Urothelium cell line (cell line): ENCODE data around the gene CDC42BPB.

ENCODE experiments used
- DNase-seq: peaks from one replicate; pipeline ENCODE4 v3.0.0; 2011; ENCODE audit warnings: low spot score, mixed read lengths
- FAIRE-seq: peaks from 2 replicates; lab custom pipeline; 2011; peaks lifted over from hg19 to GRCh38; lab: Jason Lieb, UNC

The CDC42BPB gene

DNA sequence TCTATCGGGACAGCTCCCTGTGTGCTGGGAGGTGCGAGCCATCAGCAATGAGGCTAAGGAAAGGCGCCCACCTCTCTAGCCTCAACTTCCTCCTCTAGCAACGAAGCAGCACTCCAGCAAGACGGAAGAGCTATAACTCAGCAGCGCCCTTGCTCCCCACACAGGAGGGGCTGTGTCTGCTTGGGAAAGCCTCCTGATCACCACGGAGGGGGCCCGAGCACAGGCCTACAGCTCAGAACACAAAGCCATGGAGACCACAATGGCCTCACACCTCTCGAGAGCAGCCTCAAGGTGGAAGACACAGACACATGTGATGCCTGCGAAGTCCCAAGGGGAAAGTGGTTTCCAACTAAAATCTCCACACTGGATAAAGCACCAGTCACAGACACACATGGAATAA is 60.4 kb downstream of the CDC42BPB start:
- FAIRE-seq (no peak), DNase-seq (no peak)

DNA sequence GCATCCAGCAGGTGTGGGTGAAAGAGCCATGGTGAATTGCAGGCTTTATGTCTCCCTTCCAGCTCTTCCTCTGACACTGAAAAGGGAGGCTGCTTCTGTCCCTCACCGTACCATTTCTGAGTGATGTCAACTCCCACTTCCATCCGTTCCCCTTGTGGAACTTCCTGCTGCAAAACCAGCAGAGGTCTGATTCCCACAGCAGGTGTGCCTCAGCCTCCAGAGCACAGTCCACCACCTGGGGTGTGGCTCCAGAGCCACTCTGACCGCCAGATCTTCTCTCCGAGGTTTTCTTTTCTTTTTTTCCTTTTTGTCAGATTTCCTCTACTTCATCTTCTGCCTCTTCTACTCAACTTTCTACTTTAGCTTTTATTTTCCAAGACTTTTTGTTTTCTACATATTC is 62.7 kb downstream of the CDC42BPB start:
- DNase-seq (no peak), FAIRE-seq (no peak)

DNA sequence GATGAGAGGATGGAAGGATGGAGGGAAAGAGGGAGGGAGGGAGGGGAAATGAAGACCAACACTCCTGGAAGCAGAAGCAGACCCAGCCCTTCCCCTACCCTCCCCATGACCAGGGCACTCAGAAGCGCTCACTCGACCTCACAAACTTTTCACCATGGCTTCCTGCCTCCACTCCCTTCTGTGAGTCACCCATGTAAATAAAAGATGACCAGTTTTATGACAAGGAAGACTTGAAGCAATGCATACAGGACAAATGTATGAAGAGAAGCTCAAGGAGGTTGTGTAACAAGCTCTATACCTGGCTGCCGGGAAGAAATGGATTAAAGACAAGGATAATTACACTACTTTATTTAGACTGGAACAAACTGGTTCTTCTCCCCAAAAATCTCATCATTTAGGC is 63.8 kb downstream of the CDC42BPB start:
- peak; percentile 33 for DNase-seq
- no peak for FAIRE-seq

DNA sequence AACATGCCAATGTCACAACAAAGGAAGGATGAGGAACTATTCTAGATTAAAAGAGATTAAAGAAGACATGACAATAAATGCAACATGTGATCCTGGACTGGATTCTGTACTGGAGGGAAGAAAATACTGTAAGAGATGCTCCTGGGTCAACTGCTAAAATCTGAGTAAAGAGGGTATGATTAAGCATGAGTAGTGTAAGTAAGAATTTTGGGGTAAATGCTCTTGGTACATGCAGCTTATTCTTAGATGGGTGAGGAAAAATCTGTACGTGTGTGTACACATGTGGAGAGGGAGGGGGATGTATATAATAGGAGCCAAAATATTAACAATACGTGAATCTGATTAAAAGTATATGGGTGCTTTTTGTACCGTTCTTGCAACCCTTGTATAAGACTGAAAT is 66.0 kb downstream of the CDC42BPB start:
- FAIRE-seq (no peak), DNase-seq (no peak)

DNA sequence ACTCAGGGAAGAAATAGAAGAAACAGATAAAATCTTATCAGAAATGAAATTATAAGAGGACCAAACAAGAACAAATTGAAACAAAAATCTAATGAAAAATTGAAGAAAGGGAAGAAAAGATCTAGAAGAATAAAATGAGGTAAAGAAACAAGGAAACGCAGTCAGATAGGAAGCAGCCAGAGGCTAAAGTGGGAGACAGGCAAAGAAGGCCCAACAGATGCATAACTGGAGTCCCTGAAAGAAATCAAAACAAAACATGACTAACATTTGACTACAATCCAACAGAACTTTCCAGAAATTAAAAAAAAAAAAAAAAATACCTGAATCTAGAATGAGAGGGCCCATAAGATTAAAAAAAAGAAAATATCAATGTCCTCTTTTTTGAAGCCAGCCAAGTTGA is 69.3 kb downstream of the CDC42BPB start:
- DNase-seq (no peak), FAIRE-seq (no peak)

DNA sequence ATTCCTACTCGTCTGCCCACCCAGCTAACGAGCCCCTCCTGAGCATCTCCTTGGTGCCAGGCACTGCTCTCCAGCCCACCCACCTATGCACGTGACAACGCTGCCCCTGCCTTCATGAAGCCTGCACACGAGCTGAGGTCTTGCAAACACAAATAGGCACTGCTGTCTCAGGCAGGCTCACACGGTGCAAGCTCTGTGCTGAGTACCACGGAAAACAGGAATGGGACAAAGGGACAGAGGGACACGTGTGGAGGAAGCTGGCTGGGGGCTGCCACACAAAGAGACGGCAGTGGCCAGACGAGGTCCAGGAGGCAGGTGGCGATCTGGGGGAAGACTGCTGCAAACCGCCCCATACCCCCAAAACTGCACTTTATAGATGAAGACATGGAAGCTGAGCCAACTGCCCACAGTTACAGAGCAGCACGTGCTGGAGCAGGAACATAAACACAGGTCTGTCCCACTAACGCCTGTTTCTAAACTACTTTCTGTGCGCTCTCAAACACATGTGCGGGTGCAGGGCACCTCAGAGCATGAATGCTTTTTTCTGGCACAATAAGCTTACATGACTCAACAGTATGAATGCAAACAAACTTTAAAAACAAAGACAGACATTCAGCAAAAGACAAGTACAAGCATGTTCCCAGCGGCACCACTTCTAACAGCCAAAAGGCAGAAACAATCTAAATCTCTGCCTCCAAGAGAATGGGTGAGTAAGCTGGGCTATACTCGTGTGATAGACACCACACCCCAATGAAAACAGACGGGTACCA is 70.4 kb downstream of the CDC42BPB start:
- DNase-seq: peak; percentile 46
- no peak for FAIRE-seq

DNA sequence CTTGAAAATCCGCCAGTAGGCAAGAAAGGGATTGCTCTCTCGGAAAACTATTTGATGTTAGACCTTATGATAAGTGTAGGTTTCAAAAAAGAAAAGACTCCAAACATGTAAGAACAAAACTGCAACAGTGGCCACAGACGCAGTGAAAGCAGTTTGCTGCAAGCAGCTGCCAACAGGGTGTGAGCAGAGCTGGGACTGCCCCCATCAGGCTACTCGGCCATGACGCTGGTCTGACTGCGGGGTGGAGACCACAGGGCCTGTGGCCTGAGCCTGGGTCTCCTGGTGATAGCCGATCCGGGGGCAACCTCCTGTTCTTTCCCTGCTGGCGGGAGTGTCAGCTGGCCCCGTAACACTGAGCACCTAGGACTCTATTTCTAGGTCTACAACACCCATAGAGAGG is 71.7 kb downstream of the CDC42BPB start:
- no peak for DNase-seq
- FAIRE-seq: no peak

DNA sequence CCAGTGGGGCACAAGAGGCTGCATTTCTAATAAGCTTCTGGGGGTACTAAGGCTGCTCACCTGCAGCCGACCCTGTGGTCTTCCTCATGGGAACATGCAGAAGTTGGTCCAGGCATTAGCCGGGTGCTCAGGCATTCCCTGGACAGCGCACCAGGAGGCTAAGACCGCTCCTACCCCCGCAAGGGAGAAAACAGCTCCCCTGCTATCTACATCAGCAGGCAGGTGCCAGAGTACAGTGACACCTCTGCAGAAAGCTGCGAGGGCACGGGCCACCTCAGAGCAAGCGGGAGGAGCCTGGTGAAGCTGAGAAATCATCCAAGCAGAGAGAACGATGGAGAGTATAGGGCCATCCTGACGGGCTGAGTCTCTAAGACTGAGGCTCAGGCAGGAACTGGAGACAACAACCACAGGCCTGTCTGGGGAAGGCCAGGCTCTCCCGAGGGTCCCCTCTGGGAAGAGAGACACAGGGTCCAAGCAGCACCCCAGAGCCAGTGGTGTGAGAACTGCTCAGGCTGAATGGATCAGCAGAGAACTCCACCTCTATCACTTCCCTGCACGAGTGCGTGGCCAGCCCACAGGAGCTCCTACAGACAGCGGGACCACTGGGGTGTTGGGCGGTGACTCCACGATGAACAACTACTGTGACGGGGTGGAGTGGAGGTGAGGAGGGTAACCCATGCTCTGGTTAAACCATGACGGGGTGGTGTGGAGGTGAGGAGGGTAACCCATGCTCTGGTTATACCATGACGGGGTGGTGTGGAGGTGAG is 72.8 kb downstream of the CDC42BPB start:
- DNase-seq (no peak), FAIRE-seq (no peak)

DNA sequence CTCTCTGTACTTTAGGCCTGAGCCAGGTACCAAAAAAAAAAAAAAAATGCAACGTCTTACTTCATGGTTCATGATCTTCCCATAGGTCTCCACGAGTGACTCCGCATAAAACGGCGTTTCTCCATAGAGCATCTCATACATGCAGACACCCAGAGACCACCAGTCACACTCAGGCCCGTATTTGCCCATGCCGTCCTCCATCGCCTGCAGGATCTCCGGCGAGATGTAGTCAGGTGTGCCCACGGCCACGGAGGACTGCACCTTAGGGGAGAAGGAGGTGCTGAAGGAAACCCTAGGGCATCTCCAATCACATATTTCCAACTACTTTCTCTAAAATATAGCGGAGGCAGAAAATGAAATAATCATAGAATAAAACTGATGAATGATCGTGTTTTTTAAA is 73.9 kb downstream of the CDC42BPB start:
- DNase-seq (no peak), FAIRE-seq (no peak)

DNA sequence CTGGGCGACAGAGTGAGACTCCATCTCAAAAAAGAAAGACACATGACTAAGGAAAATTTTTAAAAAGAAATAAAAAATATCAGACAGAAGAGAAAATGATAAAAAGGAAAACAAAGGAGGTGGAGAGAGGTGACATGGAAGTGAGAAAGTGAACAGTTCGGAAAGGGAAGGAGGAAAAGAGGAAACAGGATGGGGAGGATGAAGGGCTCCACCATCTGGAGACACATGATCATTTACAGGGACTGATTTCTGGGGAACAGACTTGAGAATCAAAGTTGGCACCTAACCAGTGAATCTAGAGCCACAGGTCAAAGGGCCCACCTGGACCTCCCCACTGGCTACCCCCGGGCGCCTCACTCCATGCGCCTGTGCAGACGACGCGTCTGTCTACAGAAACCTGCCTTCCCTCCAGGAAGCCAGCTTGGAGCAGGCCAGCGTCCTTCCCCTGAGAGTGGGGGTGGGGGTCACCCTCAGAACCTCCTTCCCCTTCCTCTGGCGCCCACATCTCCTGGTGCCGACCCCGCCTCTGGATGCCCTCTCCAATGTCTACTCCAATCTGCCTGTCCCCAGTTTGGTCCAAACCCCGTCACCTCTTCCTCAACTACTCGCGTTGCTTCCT is 74.4 kb downstream of the CDC42BPB start:
- DNase-seq (no peak), FAIRE-seq (no peak)

DNA sequence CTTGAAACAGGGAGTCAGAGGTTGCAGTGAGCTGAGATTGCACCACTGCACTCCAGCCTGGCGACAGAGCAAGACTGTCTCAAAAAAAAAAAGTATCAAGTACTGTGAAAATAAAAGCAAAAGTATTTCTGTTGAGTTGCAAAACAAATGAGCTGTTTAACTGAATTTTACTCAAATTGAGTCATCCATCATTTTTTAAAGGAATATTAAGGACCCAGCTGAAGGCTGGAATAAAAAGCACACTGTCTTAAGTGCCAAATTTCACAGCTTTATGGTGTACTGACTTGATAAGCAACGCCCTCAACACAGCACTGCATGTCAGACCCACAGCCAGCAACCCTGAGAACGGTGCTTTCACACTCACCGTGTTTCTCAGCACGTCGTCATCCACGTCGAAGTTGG is 76.9 kb downstream of the CDC42BPB start:
- DNase-seq: no peak
- FAIRE-seq: no peak

DNA sequence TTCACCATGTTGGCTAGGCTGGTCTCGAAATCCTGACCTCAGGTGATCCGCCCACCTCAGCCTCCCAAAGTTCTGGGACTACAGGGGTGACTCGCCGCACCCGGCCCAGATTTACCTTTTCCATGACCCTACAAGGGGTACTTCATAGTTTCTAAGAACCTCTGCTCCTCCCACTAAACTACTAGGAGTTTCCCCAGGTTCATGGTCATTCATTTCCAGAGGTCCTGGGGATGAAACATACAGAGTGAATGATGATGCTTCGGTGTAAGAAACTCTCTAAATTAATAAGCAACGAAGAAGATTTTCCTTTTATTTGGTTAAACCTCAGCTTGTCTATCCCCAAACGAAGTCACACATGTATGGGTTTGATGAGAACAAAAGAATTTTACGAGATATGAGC is 77.9 kb downstream of the CDC42BPB start:
- no peak for FAIRE-seq
- no peak for DNase-seq

DNA sequence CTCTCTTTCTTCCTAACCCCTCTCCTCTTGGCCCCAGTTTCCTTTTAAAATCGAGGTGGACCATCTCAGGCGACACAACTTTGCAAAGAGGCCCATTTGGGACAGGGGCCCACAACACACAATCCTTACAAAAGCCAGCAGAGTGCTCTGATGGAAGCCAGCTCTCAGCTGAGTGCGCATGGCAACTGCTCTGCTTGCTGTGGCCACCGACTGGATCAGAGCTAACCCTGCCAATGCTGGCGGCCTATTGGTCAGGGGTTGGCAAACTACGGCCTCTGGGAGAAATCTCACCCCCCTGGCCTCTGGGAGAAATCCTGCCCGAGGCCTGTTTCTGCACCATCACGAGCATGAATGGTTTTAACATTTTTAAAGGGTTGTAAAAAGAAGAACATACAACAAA is 79.9 kb downstream of the CDC42BPB start:
- DNase-seq: no peak
- no peak for FAIRE-seq

DNA sequence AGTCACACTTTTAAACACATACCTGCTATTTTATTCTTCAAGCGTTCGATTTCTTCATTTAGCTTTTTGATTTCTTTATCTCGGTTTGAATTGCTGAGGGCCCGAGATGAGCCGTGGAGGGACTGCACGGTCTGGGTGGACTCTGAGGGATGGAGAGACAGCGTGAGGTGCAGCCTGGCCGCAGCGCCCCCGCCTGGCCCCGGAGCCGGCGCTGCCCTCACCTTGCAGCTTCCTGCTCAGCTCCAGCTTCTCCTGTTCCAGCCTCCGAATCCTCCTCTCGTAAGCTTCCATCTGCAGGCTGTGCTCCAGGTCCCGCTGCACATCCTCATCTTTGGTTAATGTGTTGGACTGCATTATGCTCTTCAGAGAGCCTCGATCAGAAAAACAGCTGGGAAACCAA is 81.7 kb downstream of the CDC42BPB start:
- DNase-seq (no peak), FAIRE-seq (no peak)

DNA sequence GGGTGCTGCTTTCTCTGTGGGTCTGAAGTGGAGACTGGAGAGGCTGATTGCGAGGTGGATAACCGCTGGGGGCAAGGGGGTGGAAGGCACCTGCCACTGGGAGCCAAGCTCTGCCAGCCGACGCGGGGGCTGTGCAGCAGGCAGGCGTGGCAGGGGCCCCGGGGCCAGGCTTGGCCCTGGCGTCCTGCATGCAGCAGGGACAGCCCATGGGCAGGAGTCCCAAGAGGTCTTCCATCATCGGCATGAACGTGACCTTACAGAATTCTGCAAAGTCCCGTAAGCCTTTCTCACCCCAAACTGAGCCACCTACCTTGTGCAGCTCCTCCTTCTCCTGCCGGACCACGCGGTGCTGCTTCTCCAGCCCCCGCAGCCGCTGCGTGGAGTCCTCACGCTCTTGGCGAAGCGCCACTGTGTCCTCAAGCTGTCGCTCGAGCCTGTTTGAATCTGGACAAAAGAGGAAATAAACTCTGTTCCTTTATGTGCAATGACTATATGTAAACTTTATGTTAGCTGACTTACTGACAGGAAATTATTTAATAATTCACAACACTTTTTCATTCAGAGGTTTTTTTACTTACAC is 83.6 kb downstream of the CDC42BPB start:
- no peak for FAIRE-seq

DNA sequence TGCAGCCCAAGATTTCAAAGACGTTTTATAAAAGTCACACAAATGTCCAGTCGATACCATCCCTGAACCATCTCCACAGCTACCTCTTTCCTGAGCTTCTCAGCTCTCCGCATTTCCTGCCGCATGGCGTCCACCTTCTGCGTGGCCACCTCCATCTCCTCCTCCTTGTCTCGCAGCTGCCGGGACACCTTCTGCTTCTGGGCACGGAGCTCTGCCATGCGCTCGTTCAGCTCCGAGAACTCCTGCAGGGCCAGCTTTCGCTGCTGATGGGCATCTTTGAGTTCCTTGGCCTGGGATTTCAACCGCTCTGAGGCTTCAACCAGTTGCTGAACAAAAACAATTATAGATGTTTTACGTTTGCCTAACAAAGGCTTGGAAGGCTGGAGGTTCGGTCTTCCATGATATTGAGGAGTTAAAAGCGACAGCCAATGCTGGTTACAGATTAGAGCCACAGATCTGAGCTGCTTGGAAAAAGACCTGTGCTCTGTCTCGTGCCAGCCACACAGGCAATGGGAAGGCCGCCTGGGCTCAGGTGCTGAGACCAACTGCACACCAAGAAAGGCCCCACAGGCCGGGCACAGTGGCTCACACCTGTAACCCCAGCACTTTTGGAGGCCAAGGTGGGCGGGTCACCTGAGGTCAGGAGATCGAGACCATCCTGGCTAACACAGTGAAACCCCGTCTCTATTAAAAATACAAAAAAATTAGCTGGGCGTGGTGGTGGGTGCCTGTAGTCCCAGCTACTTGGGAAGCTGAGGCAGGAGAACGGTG is 85.3 kb downstream of the CDC42BPB start:
- DNase-seq (no peak), FAIRE-seq (no peak)

More for the DNA sequence above, 83.6 kb downstream of the CDC42BPB start:
- DNase-seq: no peak

DNA sequence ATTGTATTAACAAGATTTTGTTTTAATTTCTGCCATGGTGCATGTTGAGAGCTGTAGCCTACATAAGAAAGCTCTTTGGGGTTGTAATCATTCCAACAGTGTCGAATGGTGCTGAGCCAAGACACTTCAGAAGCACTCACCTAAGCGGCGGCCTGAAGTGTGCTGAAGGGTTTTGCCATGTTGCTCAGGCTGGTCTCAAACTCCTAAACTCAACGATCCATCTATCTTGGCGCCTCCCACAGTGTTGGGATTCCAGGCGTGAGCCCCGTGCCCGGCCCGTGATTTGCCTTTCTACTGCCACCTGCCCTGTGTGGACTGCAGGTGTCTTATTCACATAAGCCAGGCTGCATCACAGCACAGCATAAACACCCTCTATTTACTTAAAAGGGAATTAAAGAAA is 86.0 kb downstream of the CDC42BPB start:
- DNase-seq: no peak

DNA sequence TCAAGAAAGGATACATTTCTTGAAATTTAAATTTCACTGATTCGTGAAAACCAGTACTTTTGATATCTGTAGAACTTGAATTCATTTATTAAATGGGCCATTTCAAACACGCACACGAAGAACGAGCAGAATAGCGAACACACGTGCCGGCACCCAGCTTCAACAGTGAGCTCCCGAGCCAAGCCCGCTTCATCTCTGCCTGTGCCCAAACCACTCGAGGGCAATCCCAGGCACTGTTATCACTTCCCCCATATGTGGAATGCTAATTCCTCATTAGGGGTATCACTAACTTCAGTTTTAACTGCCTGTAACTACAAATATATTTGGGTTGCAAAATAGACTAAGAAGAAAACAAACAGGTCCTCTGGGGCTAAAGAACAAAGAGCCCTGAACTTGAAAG is 86.9 kb downstream of the CDC42BPB start:
- FAIRE-seq (no peak), DNase-seq (no peak)

More for the DNA sequence above, 86.0 kb downstream of the CDC42BPB start:
- FAIRE-seq: no peak

DNA sequence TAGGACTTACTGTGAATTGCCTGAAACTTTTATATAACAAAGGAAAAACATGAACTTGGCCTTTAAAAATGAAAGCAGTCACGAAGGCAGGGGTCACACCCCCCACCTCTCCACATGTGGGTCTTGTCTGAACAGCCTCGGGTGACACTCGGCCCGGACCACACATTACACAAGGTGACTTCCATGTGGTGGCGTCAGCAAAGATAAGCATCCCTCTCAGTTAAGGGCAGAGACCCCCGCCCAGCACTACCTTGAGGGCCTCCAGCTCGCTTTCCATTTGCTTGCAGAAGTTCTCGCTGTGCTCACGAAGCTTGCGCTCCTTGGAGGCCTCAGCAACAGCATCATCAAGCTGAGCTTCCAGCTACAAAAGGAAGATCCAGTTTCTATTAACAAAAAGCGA is 87.4 kb downstream of the CDC42BPB start:
- no peak for FAIRE-seq
- DNase-seq: no peak

DNA sequence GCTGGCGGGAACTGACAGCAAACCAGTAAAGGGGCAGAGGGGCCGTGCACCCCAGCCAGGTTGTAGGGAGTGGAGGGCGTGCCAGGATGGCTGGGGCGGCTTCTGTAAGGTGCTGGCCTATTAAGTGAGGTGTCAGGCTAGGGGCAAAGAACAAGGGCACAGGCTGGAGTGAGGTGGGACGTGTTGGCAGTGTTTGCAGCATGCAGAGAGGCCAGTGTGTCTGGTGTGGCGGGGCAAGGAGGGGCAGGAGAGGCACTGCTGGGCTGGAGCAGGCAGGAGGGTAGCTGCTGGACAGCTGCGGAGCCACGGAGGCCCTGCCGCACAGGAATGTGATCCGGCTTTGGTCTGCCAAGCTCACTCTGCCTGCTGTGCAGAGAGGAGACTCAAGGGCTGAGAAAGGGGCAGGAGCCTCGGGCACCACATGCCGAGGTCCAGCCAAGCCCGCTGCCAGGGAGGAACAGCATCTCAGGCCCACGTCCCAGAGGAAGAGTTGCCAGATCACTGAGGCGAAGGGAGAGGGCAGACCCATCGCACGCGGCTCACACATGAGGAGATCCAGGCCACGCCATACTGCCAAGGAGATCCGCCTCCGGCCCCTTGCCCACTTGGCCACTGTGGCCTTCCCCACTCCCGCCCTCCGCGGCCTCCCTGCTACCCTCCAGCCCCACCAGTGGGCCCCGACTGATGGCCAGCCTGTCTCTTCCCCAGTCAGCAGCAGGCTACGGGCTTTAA is 88.1 kb downstream of the CDC42BPB start:
- no peak for FAIRE-seq

More for the DNA sequence above, 88.1 kb downstream of the CDC42BPB start:
- DNase-seq: no peak
